HEK293 (cell line): ENCODE data around the gene FTO.

Source experiments
- GLI2 ChIP-seq: fragments of 450-650 bp; formaldehyde crosslinking; IDR thresholded peaks from 2 replicates; pipeline ENCODE4; 2017; ENCODE audit warnings: missing biosample characterization, missing genetic modification characterization, low read depth, borderline replicate concordance
- KLF16 ChIP-seq: fragments of 450-650 bp; formaldehyde crosslinking; IDR thresholded peaks from 2 replicates; pipeline ENCODE4 v1.5.1; 2017; ENCODE audit warnings: missing biosample characterization, missing genetic modification characterization
- KLF8 ChIP-seq: fragments of 450-650 bp; formaldehyde crosslinking; IDR thresholded peaks from 2 replicates; pipeline ENCODE4 v1.5.1; 2016; ENCODE audit warnings: missing biosample characterization, missing genetic modification characterization
- RBAK ChIP-seq: fragments of 450-650 bp; formaldehyde crosslinking; IDR thresholded peaks from 2 replicates; pipeline ENCODE4 v1.5.1; 2016; ENCODE audit warnings: missing biosample characterization, missing genetic modification characterization
- SCRT2 ChIP-seq: fragments of 450-650 bp; formaldehyde crosslinking; IDR thresholded peaks from 2 replicates; pipeline ENCODE4 v1.5.1; 2016; ENCODE audit warnings: missing biosample characterization, missing genetic modification characterization
- YY2 ChIP-seq: fragments of 450-650 bp; formaldehyde crosslinking; IDR thresholded peaks from 2 replicates; pipeline ENCODE4 v1.5.1; 2016; ENCODE audit warnings: missing biosample characterization, missing genetic modification characterization
- ZIC2 ChIP-seq: fragments of 450-650 bp; formaldehyde crosslinking; IDR thresholded peaks from 2 replicates; pipeline ENCODE4 v1.5.1; 2016; ENCODE audit warnings: missing biosample characterization, missing genetic modification characterization
- ZNF121 ChIP-seq: fragments of 450-650 bp; formaldehyde crosslinking; IDR thresholded peaks from 2 replicates; pipeline ENCODE4 v1.5.1; 2016; ENCODE audit warnings: missing biosample characterization, missing genetic modification characterization
- ZNF146 ChIP-seq: fragments of 450-650 bp; formaldehyde crosslinking; IDR thresholded peaks from 2 replicates; pipeline ENCODE4 v1.5.1; 2016; ENCODE audit warnings: missing biosample characterization, missing genetic modification characterization
- ZNF169 ChIP-seq: fragments of 450-650 bp; formaldehyde crosslinking; IDR thresholded peaks from 2 replicates; pipeline ENCODE4 v1.5.1; 2016; ENCODE audit warnings: missing biosample characterization, missing genetic modification characterization
- ZNF19 ChIP-seq: fragments of 450-650 bp; formaldehyde crosslinking; IDR thresholded peaks from 2 replicates; pipeline ENCODE4; 2016; ENCODE audit warnings: missing biosample characterization, missing genetic modification characterization, low read depth
- ZNF221 ChIP-seq: fragments of 450-650 bp; formaldehyde crosslinking; IDR thresholded peaks from 2 replicates; pipeline ENCODE4 v1.5.1; 2017; ENCODE audit warnings: missing biosample characterization, missing genetic modification characterization, borderline replicate concordance
- ZNF423 ChIP-seq: fragments of 450-650 bp; formaldehyde crosslinking; IDR thresholded peaks from 2 replicates; pipeline ENCODE4 v1.5.1; 2016; ENCODE audit warnings: missing biosample characterization, missing genetic modification characterization
- ZNF426 ChIP-seq: fragments of 450-650 bp; formaldehyde crosslinking; IDR thresholded peaks from 2 replicates; pipeline ENCODE4 v1.5.1; 2017; ENCODE audit warnings: missing biosample characterization, missing genetic modification characterization, mild to moderate bottlenecking, inconsistent platforms, moderate library complexity
- ZNF548 ChIP-seq: fragments of 450-650 bp; formaldehyde crosslinking; IDR thresholded peaks from 2 replicates; pipeline ENCODE4 v1.5.1; 2016; ENCODE audit warnings: missing biosample characterization, missing genetic modification characterization
- ZNF629 ChIP-seq: fragments of 450-650 bp; formaldehyde crosslinking; IDR thresholded peaks from 2 replicates; pipeline ENCODE4 v1.5.1; 2017; ENCODE audit warnings: missing biosample characterization, missing genetic modification characterization
- ZNF747 ChIP-seq: fragments of 450-650 bp; formaldehyde crosslinking; IDR thresholded peaks from 2 replicates; pipeline ENCODE4 v1.5.1; 2016; ENCODE audit warnings: missing biosample characterization, missing genetic modification characterization
- ZNF776 ChIP-seq: fragments of 450-650 bp; formaldehyde crosslinking; IDR thresholded peaks from 2 replicates; pipeline ENCODE4 v1.5.0; 2017; ENCODE audit warnings: missing biosample characterization, missing genetic modification characterization, borderline replicate concordance
- ZNF785 ChIP-seq: fragments of 450-650 bp; formaldehyde crosslinking; IDR thresholded peaks from 2 replicates; pipeline ENCODE4 v1.5.1; 2016; ENCODE audit warnings: missing biosample characterization, missing genetic modification characterization
- TF ChIP-seq, protein P1 (sequence below): fragments of 450-650 bp; formaldehyde crosslinking; IDR thresholded peaks from 2 replicates; pipeline ENCODE4 v1.5.1; 2016; ENCODE audit warnings: missing biosample characterization, missing genetic modification characterization, borderline replicate concordance
- TF ChIP-seq, protein P2 (sequence below): fragments of 450-650 bp; formaldehyde crosslinking; IDR thresholded peaks from 2 replicates; pipeline ENCODE4 v1.5.1; 2017; ENCODE audit warnings: missing biosample characterization, missing genetic modification characterization
- TF ChIP-seq, protein P3 (sequence below): fragments of 450-650 bp; formaldehyde crosslinking; IDR thresholded peaks from 2 replicates; pipeline ENCODE4 v1.5.1; 2016; ENCODE audit warnings: missing biosample characterization, missing genetic modification characterization, borderline replicate concordance
- TF ChIP-seq, protein P4 (sequence below): fragments of 450-650 bp; formaldehyde crosslinking; IDR thresholded peaks from 2 replicates; pipeline ENCODE4 v1.5.1; 2016; ENCODE audit warnings: missing biosample characterization, missing genetic modification characterization
- TF ChIP-seq, protein P5 (sequence below): fragments of 450-650 bp; formaldehyde crosslinking; IDR thresholded peaks from 2 replicates; pipeline ENCODE4 v1.5.1; 2016; ENCODE audit warnings: missing biosample characterization, missing genetic modification characterization
- TF ChIP-seq, protein P6 (sequence below): fragments of 450-650 bp; formaldehyde crosslinking; IDR thresholded peaks from 2 replicates; pipeline ENCODE4 v1.5.1; 2016; ENCODE audit warnings: missing biosample characterization, missing genetic modification characterization

The FTO gene

DNA sequence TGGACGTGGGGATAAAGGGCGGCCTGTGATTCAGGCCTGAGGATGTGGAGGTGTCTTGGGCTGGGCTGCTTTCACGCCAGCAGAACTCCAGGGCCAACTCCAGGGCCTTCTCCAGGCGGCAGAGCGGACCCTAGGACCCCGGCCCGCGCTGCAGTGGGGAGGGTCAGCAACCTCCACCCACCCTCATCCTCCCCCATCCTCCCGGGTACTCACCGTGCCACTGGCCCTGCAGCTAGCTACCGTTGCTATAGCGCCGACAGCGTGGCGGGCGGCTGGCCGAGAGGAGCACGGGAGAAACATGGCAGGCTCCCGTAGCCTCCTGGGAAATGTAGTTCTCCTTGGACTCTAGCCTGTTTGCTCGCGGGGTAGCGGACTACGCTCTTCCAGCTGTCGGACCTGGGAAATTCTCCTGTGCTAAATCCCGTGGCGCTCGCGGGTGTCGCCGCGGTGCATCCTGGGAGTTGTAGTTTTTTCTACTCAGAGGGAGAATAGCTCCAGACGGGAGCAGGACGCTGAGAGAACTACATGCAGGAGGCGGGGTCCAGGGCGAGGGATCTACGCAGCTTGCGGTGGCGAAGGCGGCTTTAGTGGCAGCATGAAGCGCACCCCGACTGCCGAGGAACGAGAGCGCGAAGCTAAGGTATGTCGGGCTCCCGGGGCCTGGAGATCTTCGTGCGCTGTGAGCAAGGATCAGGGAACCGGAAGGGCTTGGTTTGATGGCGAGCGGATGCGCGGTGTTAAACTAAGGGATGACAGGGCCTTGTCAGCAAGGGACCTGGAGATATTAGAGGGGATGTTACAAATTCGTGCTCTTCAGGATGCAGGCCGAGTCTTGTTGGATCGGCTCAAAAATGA is at the start of gene FTO, which contains the start of gene RPGRIP1L (continued):
- TF ChIP-seq, protein P1, sequence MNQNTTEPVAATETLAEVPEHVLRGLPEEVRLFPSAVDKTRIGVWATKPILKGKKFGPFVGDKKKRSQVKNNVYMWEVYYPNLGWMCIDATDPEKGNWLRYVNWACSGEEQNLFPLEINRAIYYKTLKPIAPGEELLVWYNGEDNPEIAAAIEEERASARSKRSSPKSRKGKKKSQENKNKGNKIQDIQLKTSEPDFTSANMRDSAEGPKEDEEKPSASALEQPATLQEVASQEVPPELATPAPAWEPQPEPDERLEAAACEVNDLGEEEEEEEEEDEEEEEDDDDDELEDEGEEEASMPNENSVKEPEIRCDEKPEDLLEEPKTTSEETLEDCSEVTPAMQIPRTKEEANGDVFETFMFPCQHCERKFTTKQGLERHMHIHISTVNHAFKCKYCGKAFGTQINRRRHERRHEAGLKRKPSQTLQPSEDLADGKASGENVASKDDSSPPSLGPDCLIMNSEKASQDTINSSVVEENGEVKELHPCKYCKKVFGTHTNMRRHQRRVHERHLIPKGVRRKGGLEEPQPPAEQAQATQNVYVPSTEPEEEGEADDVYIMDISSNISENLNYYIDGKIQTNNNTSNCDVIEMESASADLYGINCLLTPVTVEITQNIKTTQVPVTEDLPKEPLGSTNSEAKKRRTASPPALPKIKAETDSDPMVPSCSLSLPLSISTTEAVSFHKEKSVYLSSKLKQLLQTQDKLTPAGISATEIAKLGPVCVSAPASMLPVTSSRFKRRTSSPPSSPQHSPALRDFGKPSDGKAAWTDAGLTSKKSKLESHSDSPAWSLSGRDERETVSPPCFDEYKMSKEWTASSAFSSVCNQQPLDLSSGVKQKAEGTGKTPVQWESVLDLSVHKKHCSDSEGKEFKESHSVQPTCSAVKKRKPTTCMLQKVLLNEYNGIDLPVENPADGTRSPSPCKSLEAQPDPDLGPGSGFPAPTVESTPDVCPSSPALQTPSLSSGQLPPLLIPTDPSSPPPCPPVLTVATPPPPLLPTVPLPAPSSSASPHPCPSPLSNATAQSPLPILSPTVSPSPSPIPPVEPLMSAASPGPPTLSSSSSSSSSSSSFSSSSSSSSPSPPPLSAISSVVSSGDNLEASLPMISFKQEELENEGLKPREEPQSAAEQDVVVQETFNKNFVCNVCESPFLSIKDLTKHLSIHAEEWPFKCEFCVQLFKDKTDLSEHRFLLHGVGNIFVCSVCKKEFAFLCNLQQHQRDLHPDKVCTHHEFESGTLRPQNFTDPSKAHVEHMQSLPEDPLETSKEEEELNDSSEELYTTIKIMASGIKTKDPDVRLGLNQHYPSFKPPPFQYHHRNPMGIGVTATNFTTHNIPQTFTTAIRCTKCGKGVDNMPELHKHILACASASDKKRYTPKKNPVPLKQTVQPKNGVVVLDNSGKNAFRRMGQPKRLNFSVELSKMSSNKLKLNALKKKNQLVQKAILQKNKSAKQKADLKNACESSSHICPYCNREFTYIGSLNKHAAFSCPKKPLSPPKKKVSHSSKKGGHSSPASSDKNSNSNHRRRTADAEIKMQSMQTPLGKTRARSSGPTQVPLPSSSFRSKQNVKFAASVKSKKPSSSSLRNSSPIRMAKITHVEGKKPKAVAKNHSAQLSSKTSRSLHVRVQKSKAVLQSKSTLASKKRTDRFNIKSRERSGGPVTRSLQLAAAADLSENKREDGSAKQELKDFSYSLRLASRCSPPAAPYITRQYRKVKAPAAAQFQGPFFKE (tag by site-specific recombination) = no peak
- TF ChIP-seq, protein P2, sequence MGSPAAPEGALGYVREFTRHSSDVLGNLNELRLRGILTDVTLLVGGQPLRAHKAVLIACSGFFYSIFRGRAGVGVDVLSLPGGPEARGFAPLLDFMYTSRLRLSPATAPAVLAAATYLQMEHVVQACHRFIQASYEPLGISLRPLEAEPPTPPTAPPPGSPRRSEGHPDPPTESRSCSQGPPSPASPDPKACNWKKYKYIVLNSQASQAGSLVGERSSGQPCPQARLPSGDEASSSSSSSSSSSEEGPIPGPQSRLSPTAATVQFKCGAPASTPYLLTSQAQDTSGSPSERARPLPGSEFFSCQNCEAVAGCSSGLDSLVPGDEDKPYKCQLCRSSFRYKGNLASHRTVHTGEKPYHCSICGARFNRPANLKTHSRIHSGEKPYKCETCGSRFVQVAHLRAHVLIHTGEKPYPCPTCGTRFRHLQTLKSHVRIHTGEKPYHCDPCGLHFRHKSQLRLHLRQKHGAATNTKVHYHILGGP (tag by site-specific recombination) = no peak
- peak; percentile 73 for TF ChIP-seq KLF8 (tag by site-specific recombination)
- TF ChIP-seq, protein P3, sequence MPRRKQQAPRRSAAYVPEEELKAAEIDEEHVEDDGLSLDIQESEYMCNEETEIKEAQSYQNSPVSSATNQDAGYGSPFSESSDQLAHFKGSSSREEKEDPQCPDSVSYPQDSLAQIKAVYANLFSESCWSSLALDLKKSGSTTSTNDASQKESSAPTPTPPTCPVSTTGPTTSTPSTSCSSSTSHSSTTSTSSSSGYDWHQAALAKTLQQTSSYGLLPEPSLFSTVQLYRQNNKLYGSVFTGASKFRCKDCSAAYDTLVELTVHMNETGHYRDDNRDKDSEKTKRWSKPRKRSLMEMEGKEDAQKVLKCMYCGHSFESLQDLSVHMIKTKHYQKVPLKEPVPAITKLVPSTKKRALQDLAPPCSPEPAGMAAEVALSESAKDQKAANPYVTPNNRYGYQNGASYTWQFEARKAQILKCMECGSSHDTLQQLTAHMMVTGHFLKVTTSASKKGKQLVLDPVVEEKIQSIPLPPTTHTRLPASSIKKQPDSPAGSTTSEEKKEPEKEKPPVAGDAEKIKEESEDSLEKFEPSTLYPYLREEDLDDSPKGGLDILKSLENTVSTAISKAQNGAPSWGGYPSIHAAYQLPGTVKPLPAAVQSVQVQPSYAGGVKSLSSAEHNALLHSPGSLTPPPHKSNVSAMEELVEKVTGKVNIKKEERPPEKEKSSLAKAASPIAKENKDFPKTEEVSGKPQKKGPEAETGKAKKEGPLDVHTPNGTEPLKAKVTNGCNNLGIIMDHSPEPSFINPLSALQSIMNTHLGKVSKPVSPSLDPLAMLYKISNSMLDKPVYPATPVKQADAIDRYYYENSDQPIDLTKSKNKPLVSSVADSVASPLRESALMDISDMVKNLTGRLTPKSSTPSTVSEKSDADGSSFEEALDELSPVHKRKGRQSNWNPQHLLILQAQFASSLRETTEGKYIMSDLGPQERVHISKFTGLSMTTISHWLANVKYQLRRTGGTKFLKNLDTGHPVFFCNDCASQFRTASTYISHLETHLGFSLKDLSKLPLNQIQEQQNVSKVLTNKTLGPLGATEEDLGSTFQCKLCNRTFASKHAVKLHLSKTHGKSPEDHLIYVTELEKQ (tag by site-specific recombination) = no peak
- peak; percentile 31; the same call in 1 of the 2 replicates for TF ChIP-seq ZNF629 (tag by site-specific recombination)
- TF ChIP-seq, protein P4, sequence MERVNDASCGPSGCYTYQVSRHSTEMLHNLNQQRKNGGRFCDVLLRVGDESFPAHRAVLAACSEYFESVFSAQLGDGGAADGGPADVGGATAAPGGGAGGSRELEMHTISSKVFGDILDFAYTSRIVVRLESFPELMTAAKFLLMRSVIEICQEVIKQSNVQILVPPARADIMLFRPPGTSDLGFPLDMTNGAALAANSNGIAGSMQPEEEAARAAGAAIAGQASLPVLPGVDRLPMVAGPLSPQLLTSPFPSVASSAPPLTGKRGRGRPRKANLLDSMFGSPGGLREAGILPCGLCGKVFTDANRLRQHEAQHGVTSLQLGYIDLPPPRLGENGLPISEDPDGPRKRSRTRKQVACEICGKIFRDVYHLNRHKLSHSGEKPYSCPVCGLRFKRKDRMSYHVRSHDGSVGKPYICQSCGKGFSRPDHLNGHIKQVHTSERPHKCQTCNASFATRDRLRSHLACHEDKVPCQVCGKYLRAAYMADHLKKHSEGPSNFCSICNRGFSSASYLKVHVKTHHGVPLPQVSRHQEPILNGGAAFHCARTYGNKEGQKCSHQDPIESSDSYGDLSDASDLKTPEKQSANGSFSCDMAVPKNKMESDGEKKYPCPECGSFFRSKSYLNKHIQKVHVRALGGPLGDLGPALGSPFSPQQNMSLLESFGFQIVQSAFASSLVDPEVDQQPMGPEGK = no peak
- no peak for TF ChIP-seq ZNF776
- TF ChIP-seq ZNF169 (tag by site-specific recombination) = no peak
- no peak for TF ChIP-seq ZNF747 (tag by site-specific recombination)
- TF ChIP-seq YY2 = peak; percentile 94
- TF ChIP-seq, protein P5, sequence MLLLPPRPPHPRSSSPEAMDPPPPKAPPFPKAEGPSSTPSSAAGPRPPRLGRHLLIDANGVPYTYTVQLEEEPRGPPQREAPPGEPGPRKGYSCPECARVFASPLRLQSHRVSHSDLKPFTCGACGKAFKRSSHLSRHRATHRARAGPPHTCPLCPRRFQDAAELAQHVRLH = peak; percentile 61
- no peak for TF ChIP-seq ZNF426
- no peak for TF ChIP-seq ZNF19
- TF ChIP-seq GLI2 (tag by site-specific recombination) = no peak
- no peak for TF ChIP-seq ZNF146 (tag by site-specific recombination)
- TF ChIP-seq RBAK (tag by site-specific recombination) = no peak
- peak; percentile 34; the same call in 1 of the 2 replicates for TF ChIP-seq KLF16 (tag by site-specific recombination)
- TF ChIP-seq ZNF548 (tag by site-specific recombination) = no peak
- no peak for TF ChIP-seq ZIC2 (tag by site-specific recombination)
- TF ChIP-seq, protein P6, sequence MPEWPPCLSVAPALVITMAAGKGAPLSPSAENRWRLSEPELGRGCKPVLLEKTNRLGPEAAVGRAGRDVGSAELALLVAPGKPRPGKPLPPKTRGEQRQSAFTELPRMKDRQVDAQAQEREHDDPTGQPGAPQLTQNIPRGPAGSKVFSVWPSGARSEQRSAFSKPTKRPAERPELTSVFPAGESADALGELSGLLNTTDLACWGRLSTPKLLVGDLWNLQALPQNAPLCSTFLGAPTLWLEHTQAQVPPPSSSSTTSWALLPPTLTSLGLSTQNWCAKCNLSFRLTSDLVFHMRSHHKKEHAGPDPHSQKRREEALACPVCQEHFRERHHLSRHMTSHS (tag by site-specific recombination) = no peak
- no peak for TF ChIP-seq ZNF221 (tag by site-specific recombination)
- no peak for TF ChIP-seq ZNF121 (tag by site-specific recombination)
- TF ChIP-seq ZNF785 (tag by site-specific recombination) = no peak
- TF ChIP-seq SCRT2 (tag by site-specific recombination) = peak; percentile 52; the same call in 1 of the 2 replicates
- no peak for TF ChIP-seq ZNF423 (tag by site-specific recombination)
